Activated naive CD8-positive, alpha-beta T cell treated with anti-CD3 and anti-CD28 coated beads, Interleukin-2, amount 50 U/mL, for 24 hours (primary cell): ENCODE measurements around the gene TBL2.
"Not testable (repeated sequence)": the region's sequence is repeated elsewhere in the genome, so short reads cannot be mapped to it uniquely, and the experiment has no call there.

ENCODE experiments used
- ATAC-seq: fragments of 150-1000 bp; cut with Tn5 transposase; one replicate; pipeline ENCODE4 v1.10.0; 2021
- DNase-seq: peaks from one replicate; pipeline ENCODE4 v3.0.0; 2021
- H3K27ac Mint-ChIP-seq: one replicate; pipeline ENCODE4 v1.8.0; 2021; ENCODE audit warnings: mild to moderate bottlenecking, mixed read lengths
- H3K27me3 Mint-ChIP-seq: one replicate; pipeline ENCODE4 v1.8.0; 2021; ENCODE audit warnings: mixed read lengths
- H3K36me3 Mint-ChIP-seq: one replicate; pipeline ENCODE4 v1.8.0; 2021; ENCODE audit warnings: low read depth, mixed read lengths
- H3K4me1 Mint-ChIP-seq: one replicate; pipeline ENCODE4 v1.8.0; 2021; ENCODE audit warnings: mixed read lengths
- H3K4me3 Mint-ChIP-seq: one replicate; pipeline ENCODE4 v1.8.0; 2021; ENCODE audit warnings: mild to moderate bottlenecking, moderate library complexity, mixed read lengths
- H3K9me3 Mint-ChIP-seq: one replicate; pipeline ENCODE4 v1.8.0; 2021; ENCODE audit warnings: mixed read lengths

The TBL2 gene, protein sequence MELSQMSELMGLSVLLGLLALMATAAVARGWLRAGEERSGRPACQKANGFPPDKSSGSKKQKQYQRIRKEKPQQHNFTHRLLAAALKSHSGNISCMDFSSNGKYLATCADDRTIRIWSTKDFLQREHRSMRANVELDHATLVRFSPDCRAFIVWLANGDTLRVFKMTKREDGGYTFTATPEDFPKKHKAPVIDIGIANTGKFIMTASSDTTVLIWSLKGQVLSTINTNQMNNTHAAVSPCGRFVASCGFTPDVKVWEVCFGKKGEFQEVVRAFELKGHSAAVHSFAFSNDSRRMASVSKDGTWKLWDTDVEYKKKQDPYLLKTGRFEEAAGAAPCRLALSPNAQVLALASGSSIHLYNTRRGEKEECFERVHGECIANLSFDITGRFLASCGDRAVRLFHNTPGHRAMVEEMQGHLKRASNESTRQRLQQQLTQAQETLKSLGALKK

DNA sequence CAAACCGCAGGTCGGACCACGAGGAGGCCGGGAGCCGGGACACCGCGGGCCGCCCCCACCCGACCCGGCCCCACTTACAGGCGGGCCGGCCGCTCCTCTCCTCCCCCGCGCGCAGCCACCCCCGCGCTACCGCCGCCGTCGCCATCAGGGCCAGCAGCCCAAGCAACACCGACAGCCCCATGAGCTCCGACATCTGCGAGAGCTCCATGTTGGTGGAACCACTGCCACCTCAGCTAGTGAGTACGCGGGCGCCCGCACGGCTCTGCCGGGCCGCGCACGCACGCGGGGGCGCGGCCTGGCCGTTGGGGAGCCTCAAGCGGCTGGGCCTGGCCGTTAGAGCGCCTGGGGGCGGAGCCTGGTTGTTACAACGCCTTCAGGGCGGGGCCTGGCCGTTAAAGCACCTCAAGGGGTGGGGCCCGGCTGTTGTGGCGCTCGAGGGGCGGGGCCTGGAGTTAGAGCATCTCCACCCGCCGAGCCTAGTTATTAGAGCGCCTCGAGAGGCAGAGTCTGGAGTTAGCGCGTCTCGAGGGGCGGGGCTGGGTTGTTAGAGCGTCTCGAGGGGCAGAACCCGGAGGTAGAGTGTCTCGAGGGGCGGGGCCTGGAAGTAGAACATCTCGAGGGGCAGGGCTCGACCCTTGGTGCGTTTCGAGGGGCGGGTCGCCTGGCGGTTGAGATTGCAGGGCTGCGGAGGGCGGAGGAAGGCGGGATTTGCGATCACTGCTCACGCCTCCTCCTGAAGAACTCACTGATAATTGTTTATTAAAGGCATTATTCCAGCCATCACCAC lies at the start of gene TBL2:
TBL2 (minus strand) TSS at position 238 of the 787 bp plus-strand sequence; CDS start at position 208, 30 bp downstream.
- DNase-seq (peak; percentile 98), ATAC-seq (peak; percentile 90)
- Mint-ChIP-seq H3K9me3 (no peaks in the 10 kb centered on the region), H3K27ac (peak within 1 kb of the TSS; percentile 95), H3K36me3 (peaks cover 15% of the 10 kb centered on the region), H3K4me1 (peaks cover 36% of the 10 kb centered on the region), H3K27me3 (no peaks in the 10 kb centered on the region), H3K4me3 (peak within 1 kb of the TSS; percentile 87)

DNA sequence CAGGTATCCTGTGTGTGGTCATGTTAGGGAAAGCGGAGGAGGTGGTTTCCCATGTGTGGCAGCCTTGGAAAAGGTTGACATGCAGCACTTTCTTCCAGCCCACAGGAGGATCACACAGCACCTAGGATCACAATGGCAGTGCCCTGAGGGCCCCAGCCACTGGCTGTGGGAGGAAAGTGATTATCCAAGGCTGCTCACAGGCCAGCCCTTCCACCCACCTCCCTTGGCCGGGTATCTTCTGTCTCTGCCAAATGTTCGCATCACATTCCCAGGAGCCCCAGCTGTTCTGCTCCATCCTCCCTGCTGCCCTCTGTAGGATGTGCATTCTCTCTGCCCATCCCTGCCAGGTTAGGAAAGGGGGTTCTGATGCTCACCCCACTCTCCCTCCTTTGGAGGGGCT lies 48.4 kb upstream of the TBL2 start:
- Mint-ChIP-seq H3K9me3 (no peaks in the 10 kb centered on the region), H3K27ac (no peak overlapping the region), H3K27me3 (peaks cover 58% of the 10 kb centered on the region)

DNA sequence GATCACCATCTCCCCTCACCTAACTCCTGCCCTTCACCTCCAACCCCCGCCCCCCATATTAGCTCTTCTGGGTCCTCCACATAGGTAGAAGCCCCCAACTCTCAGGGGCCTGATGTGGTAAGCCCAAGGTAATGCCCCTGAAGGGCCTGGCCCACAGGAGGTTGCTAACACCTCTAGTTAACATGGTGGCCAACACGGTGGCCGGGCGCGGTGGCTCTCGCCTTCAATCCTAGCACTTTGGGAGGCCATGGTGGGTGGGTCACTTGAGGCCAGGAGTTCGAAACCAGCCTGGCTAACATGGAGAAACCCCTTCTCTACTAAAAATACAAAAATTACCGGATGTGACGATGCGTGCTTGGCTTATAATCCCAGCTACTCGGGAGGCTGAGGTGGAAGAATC lies 46.9 kb upstream of the TBL2 start:
- H3K27me3 Mint-ChIP-seq: peaks cover 60% of the 10 kb centered on the region
- ATAC-seq (no peak), DNase-seq (no peak)
- H3K36me3 Mint-ChIP-seq: no peaks in the 10 kb centered on the region
- no peaks in the 10 kb centered on the region for H3K9me3 Mint-ChIP-seq
- peaks cover 6% of the 10 kb centered on the region for H3K4me1 Mint-ChIP-seq
- H3K4me3 Mint-ChIP-seq: no peak overlapping the region
- no peak overlapping the region for H3K27ac Mint-ChIP-seq

More for the DNA sequence above, 48.4 kb upstream of the TBL2 start:
- Mint-ChIP-seq H3K36me3 (no peaks in the 10 kb centered on the region), H3K4me3 (no peak overlapping the region), H3K4me1 (peaks cover 6% of the 10 kb centered on the region)
- no peak for ATAC-seq
- no peak for DNase-seq

DNA sequence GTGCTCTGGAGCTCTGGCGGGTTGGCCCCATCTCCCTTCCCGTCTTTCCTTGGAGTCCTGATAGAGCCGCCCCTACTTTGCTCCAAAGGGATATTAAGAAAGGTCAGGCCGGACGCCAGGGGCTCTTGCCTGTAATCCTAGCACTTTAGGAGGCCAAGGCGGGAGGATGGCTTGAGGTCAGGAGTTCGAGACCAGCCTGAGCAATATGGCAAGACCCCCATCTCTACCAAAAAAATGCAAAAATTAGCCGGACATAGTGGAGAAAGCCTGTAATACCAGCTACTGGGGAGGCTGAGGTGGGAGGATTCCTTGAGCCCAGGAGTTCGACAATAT lies 46.3 kb upstream of the TBL2 start:
- peaks cover 61% of the 10 kb centered on the region for H3K27me3 Mint-ChIP-seq
- no peak overlapping the region for H3K4me3 Mint-ChIP-seq
- no peaks in the 10 kb centered on the region for H3K9me3 Mint-ChIP-seq
- no peaks in the 10 kb centered on the region for H3K36me3 Mint-ChIP-seq
- H3K4me1 Mint-ChIP-seq: peaks cover 6% of the 10 kb centered on the region
- DNase-seq (no peak), ATAC-seq (no peak)
- no peak overlapping the region for H3K27ac Mint-ChIP-seq

DNA sequence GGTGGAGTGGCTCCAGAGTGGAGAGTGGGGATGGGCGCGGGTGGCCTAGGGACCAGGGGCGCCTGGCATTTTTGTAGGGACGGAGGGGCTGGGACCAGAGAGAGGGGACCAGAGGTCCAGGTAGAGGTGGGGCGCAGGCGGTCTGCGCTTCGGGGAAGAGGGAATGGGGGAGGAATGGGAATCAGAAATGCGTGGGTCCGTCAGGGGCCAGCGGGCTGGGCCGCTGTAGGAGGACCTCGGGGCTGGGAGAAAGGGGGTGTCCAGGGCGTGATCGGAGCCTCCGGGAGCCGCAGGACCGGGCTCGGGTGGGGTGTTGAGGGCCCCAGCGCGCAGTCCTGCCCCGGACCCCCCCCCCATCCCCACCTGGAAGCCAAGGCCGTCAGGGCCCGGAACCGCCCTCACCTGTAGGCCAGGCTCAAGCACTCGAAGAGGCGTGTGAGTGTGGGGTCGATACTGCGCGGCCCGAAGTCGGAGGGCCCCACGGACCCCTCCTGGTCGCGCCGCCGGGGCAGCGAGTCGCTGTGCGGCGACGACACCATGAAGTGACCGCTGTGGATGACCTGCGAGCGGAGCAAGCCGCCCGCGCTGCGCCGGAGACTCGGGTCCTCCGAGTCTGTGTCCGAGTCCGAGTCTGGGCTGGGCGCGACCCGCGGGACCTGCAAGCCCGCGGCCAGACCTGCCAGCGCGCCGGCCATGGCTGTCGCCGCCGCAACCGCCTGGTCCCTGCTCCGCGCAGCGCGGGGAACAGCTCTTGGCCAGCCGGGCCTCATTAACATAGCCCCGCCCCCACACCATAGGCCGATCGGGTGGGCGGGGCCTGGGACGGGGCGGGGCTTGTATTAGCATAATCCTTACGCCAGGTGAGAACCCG lies 45.7 kb upstream of the TBL2 start, which contains the start of gene MLXIPL:
MLXIPL (minus strand) TSS at position 725 of the 871 bp plus-strand sequence; CDS start at position 695, 30 bp downstream.
- peak; percentile 60 for ATAC-seq
- Mint-ChIP-seq H3K4me3 (no peak within 1 kb of the TSS), H3K27ac (no peak within 1 kb of the TSS), H3K27me3 (peaks cover 58% of the 10 kb centered on the region), H3K9me3 (no peaks in the 10 kb centered on the region), H3K4me1 (peaks cover 6% of the 10 kb centered on the region), H3K36me3 (no peaks in the 10 kb centered on the region)
- peak; percentile 63 for DNase-seq

DNA sequence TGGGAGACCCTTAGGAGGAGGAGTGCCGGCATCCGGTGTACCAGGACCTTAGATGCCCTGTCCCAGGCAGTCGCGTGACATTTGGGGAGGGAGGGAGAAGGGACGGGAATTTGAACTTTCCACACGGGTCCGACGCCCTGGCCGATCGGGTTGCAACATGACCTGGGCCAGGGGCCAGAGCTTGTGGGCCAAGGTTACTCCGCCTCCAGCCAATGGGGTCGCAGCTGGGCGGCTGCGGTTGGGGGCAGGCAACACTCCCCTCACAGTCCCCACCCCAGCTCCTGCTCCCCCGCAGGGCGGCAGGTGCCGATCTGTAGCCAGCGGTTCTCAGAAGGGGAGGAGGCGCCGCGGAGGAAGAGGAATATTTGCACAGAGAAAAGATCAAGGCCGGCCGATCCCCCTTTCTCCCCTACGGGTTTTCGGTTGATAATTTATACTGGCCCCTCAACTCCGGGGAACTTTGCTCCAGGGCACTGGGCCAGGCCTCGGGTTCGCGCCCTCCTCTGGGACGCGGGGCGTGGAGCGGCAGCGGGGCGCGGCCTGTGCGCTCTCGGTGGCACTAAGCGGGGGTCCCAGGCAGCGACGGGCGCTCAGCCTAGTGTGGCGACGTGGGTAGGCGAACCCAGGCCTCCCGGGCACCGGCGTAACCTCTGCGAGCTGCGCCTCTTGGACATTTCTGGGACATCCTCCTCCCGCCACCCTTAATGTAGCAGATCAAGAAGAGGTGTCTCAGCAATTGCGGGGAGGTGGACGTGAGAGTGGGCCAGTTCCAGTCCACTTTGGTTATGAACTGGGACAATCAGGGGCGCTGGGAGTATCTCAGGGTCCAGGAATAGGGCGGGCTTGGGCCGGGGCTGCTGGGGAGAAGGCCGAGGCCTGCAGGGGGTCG lies 44.8 kb upstream of the TBL2 start:
- ATAC-seq: no peak
- peaks cover 55% of the 10 kb centered on the region for H3K27me3 Mint-ChIP-seq
- H3K4me1 Mint-ChIP-seq: peaks cover 6% of the 10 kb centered on the region

DNA sequence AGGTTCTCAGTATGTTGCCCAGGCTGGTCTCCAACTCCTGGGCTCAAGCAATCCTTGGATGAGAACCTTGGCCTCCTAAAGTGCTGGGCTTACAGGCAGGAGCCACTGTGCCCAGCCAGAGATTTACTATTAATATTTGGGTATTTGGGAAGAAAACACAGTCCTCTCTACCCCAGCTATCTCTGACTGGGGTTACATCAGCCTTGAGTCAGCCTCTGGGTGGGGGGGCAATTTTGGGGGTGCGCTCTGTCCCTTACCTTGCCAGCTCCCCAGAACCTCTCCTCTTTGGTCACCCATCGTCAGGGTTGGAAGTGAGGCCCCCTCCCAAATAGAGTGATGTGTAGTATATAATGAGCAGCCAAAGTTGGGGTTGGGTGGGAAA lies 44.1 kb upstream of the TBL2 start:
- Mint-ChIP-seq H3K4me1 (peaks cover 6% of the 10 kb centered on the region), H3K27me3 (peaks cover 50% of the 10 kb centered on the region), H3K36me3 (no peaks in the 10 kb centered on the region), H3K9me3 (no peaks in the 10 kb centered on the region), H3K4me3 (no peak overlapping the region), H3K27ac (no peak overlapping the region)
- DNase-seq: no peak
- ATAC-seq: no peak

More for the DNA sequence above, 44.8 kb upstream of the TBL2 start:
- no peak overlapping the region for H3K4me3 Mint-ChIP-seq
- no peaks in the 10 kb centered on the region for H3K36me3 Mint-ChIP-seq
- H3K27ac Mint-ChIP-seq: no peak overlapping the region
- no peaks in the 10 kb centered on the region for H3K9me3 Mint-ChIP-seq
- no peak for DNase-seq

DNA sequence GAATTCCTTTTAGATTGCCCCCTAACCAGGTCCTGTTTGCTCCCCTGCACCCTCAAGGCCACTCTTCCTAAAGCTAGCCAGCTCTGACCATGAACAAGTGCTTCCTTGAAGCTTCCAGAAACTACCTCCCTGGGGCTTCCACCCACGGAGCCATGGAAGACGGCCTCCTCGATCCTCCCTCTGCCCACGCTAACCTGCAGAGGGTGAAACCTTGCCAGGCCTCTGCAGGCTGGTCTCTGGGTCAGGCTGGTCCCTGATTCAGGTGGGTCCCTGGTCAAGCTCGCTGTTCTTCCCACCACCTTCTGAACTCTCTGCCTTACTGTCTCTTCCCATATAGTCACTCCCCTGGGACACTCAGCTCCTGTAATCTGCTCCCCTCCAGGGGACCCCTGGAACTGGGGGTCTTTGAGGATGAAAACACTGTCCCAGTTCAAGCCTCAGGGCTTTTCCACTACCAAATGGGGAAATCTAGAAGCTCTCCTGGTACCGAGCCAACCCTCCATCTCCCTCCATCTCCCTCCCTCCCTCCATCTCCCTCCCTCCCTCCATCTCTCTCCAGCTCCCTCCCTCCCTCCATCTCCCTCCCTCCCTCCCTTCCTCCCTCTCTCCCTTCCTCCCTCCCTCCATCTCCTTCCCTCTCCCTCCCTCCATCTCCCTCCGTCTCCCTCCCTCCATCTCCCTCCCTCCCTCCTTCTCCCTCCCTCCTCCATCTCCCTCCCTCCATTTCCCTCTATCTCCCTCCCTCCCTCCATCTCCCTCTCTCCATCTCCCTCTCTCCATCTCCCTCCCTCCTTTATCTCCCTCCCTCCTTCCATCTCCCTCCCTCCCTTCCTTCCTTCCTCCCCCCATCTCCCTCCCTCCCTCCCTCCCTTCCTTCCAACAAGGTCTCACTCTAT lies 43.0 kb upstream of the TBL2 start:
- no peaks in the 10 kb centered on the region for H3K9me3 Mint-ChIP-seq
- H3K4me1 Mint-ChIP-seq: peaks cover 6% of the 10 kb centered on the region
- DNase-seq: no peak
- ATAC-seq: no peak
- H3K27me3 Mint-ChIP-seq: peaks cover 45% of the 10 kb centered on the region
- no peak overlapping the region for H3K27ac Mint-ChIP-seq
- no peaks in the 10 kb centered on the region for H3K36me3 Mint-ChIP-seq
- no peak overlapping the region for H3K4me3 Mint-ChIP-seq

DNA sequence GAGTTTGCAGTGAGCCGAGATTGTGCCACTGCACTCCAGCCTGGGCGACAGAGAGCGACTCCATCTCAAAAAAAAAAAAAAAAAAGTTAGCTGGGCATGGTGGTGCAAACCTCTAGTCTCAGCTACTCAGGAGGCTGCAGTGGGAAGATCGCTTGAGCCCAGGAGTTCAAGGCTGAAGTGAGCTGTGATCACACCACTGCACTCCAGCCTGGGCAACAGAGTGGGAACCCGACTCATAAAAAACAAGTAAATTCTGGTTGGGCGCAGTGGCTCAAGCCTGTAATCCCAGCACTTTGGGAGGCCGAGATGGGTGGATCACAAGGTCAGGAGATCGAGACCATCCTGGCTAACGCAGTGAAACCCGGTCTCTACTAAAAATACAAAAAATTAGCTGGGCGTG lies 41.0 kb upstream of the TBL2 start:
- not testable (repeated sequence) for H3K27ac Mint-ChIP-seq, H3K9me3 Mint-ChIP-seq, H3K4me3 Mint-ChIP-seq, H3K36me3 Mint-ChIP-seq, H3K4me1 Mint-ChIP-seq, ATAC-seq, DNase-seq
- H3K27me3 Mint-ChIP-seq: peaks cover 35% of the 10 kb centered on the region

DNA sequence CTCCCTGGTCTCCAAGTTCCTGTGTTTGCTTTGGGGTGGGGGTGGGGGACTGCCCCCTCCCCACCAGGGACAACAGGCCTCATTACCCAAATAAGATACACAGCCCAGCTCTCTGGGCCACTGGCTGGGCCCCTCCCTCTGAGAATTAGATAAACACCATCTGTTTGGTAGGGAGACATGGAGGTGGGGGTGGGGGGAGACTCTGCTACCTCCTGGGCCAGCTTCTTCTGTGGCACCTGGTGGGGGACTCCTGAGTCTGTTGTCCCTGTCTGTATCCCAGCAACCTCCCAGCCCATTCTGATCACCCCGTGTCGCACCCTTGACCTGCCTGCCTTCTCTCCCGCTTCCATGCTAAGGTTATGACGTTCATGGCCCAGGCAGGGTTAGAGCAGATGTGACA lies 40.2 kb upstream of the TBL2 start:
- Mint-ChIP-seq H3K4me1 (peaks cover 4% of the 10 kb centered on the region), H3K4me3 (no peak overlapping the region), H3K27me3 (peaks cover 35% of the 10 kb centered on the region), H3K27ac (no peak overlapping the region), H3K36me3 (no peaks in the 10 kb centered on the region), H3K9me3 (no peaks in the 10 kb centered on the region)
- ATAC-seq: no peak
- DNase-seq: no peak

DNA sequence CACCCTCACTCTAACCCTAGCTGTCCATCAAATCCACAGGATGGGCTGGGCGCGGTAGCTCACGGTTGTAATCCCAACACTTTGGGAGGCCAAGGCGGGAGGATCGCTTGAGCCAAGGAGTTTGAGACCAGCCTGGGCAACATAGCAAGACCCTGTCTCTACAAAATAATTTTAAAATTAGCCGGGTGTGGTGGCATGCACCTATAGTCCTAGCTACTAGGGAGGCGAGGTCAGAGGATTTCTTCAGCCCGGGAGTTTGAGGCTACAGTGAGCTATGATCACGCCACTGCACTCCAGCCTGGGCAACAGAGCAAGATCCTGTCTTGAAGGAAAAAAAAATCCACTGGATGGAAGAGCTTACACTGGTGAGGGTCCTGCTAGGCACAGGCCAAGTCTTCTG lies 39.1 kb upstream of the TBL2 start:
- H3K9me3 Mint-ChIP-seq, ATAC-seq, H3K4me3 Mint-ChIP-seq, DNase-seq, H3K4me1 Mint-ChIP-seq, H3K27ac Mint-ChIP-seq, H3K36me3 Mint-ChIP-seq: not testable (repeated sequence)
- peaks cover 33% of the 10 kb centered on the region for H3K27me3 Mint-ChIP-seq

DNA sequence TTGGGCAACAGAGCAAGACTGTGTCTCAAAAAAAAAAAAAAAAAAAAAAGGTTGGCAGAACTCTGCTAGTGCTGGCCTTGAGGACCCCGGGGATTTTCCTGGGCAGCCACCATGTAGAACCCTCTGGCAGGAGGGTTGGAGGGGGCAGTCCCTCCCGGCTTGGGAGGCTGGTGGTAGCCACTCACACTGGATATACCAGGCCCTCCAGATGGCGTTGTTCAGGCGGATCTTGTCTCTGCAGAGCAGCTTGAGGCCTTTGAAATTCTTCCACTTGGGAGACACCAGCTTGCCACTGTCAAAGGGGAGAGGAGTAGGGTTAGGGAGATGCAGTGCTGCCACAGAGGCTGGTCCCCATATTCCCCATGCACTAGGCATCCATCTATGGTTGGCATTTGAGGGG lies 37.5 kb upstream of the TBL2 start:
- H3K4me3 Mint-ChIP-seq: no peak overlapping the region
- no peaks in the 10 kb centered on the region for H3K4me1 Mint-ChIP-seq
- DNase-seq: no peak
- ATAC-seq: no peak
- no peaks in the 10 kb centered on the region for H3K36me3 Mint-ChIP-seq
- no peak overlapping the region for H3K27ac Mint-ChIP-seq
- H3K27me3 Mint-ChIP-seq: peaks cover 27% of the 10 kb centered on the region
- H3K9me3 Mint-ChIP-seq: no peaks in the 10 kb centered on the region

DNA sequence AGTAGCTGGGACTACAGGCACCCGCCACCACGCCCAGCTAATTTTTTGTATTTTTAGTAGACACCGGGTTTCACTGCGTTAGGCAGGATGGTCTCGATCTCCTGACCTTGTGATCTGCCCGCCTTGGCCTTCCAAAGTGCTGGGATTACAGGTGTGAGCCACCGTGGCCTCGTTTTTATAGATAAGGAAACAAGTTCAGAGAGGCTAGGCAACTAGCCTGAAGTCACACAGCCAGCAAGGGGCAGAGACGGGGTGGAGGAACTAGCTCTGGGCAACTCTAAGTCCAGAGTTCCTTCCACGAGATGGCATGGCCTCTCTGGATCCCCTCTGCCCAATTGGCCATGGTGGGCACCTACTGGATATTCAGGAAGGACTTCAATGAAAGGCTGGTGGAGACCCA lies 36.6 kb upstream of the TBL2 start:
- not testable (repeated sequence) for H3K4me1 Mint-ChIP-seq, H3K4me3 Mint-ChIP-seq, H3K36me3 Mint-ChIP-seq, H3K27ac Mint-ChIP-seq, DNase-seq, ATAC-seq, H3K9me3 Mint-ChIP-seq
- H3K27me3 Mint-ChIP-seq: peaks cover 30% of the 10 kb centered on the region
